Stimulated activated memory B cell treated with anti-CD40 and anti-IgM and Interleukin-4, amounts not matched to agents 10 μg/mL and 1 μg/mL and 100 μg/mL, for 72 hours (primary cell): ENCODE measurements around the gene NTRK3.
"Not testable (repeated sequence)": the region's sequence is repeated elsewhere in the genome, so short reads cannot be mapped to it uniquely, and the experiment has no call there.

Experiments used
- ATAC-seq: fragments of 150-1000 bp; cut with Tn5 transposase; 2 replicates; pipeline ENCODE4 v1.10.0; 2021
- H3K27ac Mint-ChIP-seq: one replicate; pipeline ENCODE4 v1.8.0; 2022; ENCODE audit warnings: mild to moderate bottlenecking, mixed read lengths
- H3K27me3 Mint-ChIP-seq: one replicate; pipeline ENCODE4 v1.8.0; 2022; ENCODE audit warnings: mixed read lengths
- H3K36me3 Mint-ChIP-seq: one replicate; pipeline ENCODE4 v1.8.0; 2022; ENCODE audit warnings: mixed read lengths
- H3K4me1 Mint-ChIP-seq: one replicate; pipeline ENCODE4 v1.8.0; 2022; ENCODE audit warnings: mixed read lengths
- H3K4me3 Mint-ChIP-seq: one replicate; pipeline ENCODE4 v1.8.0; 2022; ENCODE audit warnings: mild to moderate bottlenecking, moderate library complexity, mixed read lengths
- H3K9me3 Mint-ChIP-seq: one replicate; pipeline ENCODE4 v1.8.0; 2022; ENCODE audit warnings: mixed read lengths

NTRK3 gene

DNA sequence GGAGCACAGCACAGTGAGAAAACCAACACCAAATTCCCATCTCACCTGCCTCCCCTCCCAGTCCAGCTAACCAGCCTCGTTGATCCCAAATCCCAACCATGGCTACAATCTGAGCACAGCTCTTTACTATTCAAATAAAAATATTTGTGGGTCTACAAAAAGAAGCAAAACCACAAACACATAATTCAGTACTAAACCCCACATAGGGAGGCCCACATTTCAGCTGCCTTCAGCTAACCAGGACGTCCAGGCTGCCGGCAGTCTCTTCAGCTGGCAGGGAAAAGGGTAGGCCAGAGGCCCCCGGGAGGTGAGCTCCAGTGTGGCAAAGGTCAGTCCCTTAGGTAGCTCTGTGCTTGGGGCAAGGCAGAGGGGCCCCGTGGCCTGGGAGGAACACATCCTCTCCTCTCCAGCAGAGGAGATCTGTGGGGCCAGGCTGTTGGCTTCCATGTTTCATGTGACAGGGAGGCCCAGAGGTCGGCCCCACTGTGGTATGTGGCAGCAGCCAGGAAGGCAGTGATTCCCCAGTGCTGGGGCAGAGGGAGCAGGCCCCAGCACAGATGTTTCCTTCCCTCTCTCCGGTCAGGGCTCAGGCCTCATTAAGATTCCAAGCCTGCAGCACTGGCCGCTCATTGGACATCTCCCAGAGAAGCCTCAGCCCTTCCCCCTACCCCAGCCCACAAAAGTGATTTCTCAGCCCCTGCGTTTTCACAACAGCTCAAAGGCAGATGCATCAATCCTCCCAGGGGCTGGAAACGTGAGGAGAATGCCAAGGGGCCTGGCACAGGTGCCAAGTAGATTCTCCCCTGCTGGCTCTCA is 381.4 kb downstream of the NTRK3 start:
- H3K4me1 Mint-ChIP-seq: no peaks in the 10 kb centered on the region
- no peaks in the 10 kb centered on the region for H3K9me3 Mint-ChIP-seq
- no peak for ATAC-seq
- no peak overlapping the region for H3K27ac Mint-ChIP-seq
- no peaks in the 10 kb centered on the region for H3K27me3 Mint-ChIP-seq
- H3K4me3 Mint-ChIP-seq: no peak overlapping the region
- no peaks in the 10 kb centered on the region for H3K36me3 Mint-ChIP-seq

DNA sequence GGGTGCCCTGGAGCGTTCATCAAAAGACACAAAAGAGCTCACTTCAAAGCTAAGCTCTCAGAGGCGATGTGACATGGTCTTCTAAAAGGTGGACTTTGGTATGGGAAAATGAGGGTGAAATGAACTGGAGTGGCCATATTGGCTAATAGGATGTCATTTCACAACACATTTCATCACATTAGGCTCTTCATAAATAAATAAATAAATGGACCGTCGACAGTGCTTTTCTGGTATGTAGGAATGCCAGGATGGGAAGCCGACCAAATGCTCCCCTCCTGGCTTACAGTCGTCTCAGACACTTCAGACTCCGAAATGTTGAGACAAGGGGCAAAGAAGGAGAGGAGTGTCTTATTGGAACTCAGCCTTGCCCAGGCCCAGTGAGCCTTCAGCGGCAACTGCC is 383.0 kb downstream of the NTRK3 start:
- Mint-ChIP-seq H3K36me3 (no peaks in the 10 kb centered on the region), H3K27me3 (no peaks in the 10 kb centered on the region), H3K27ac (no peak overlapping the region), H3K9me3 (no peaks in the 10 kb centered on the region), H3K4me3 (no peak overlapping the region), H3K4me1 (no peaks in the 10 kb centered on the region)
- no peak for ATAC-seq

DNA sequence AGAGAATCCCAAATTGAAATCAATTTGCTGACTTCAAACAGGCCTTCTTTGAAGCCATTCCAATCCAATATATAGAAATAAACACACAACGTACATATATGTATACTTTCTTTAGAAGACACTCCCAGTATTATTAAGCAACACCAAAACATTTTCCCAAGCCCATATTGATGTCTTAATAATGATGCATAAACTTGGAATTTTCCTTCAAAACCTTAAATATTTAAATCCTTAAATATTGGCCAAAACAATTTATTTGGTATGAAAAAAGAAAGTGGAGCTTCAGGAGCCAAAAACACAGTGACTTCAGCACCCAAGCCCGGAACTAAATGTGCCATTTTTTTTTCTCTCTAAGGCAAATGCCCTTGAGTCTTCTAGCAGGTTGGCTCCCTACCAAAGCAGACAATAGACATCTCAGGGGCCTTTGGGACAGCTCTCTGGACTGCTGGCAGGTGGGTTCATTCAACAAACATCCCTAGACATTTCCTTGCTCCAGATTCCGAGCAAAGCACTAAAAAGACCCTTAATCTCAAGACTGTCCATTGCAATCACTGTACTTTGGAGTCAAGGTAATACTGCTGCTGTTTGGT is 384.7 kb downstream of the NTRK3 start:
- H3K4me3 Mint-ChIP-seq: no peak overlapping the region
- H3K4me1 Mint-ChIP-seq: no peaks in the 10 kb centered on the region
- H3K27ac Mint-ChIP-seq: no peak overlapping the region
- H3K27me3 Mint-ChIP-seq: no peaks in the 10 kb centered on the region
- no peak for ATAC-seq
- H3K9me3 Mint-ChIP-seq: no peaks in the 10 kb centered on the region
- H3K36me3 Mint-ChIP-seq: no peaks in the 10 kb centered on the region

DNA sequence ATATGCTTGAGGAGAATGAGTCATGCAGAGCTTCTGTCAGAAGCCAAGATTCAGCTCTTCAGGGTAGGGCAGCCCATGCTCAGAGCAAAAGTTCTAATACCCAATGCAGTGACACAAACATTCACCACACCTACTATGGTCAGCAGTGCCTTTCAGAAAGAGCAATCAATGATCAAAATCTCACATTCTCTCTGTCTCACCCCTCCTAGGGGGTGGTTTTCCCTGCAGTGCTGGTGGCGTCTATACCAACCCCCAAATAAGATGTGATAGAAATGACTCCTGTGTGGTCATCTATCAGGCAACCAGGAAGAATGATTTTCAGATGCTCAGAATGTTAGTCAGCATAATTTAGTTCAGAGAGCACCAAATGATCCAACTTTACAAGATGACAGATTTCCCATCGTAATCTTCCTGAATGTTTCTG is 385.3 kb downstream of the NTRK3 start:
- Mint-ChIP-seq H3K36me3 (no peaks in the 10 kb centered on the region), H3K9me3 (no peaks in the 10 kb centered on the region), H3K27ac (no peak overlapping the region), H3K4me3 (no peak overlapping the region), H3K4me1 (no peaks in the 10 kb centered on the region), H3K27me3 (no peaks in the 10 kb centered on the region)
- no peak for ATAC-seq

DNA sequence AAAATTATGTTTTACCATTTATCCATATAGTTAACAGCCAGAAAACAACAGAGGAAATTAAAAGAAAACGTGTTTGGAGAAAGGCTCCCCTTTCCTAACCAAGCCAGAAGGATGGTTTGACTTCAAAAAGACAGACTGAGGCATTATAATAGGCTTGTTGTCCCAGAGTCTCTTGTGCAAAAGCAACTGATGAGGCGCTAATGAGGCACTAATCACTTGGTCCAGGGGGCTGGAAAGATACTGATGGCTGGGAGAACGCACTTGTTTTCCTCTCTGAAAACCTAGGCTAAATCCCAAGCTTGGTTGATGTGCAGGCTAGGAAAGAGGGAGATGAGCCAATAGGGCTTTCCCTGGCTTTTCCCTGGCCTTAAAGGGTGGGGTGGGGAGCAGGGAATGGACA is 389.6 kb downstream of the NTRK3 start:
- Mint-ChIP-seq H3K27ac (no peak overlapping the region), H3K4me1 (no peaks in the 10 kb centered on the region), H3K27me3 (no peaks in the 10 kb centered on the region), H3K9me3 (peaks cover 4% of the 10 kb centered on the region), H3K4me3 (no peak overlapping the region), H3K36me3 (no peaks in the 10 kb centered on the region)
- ATAC-seq: no peak

DNA sequence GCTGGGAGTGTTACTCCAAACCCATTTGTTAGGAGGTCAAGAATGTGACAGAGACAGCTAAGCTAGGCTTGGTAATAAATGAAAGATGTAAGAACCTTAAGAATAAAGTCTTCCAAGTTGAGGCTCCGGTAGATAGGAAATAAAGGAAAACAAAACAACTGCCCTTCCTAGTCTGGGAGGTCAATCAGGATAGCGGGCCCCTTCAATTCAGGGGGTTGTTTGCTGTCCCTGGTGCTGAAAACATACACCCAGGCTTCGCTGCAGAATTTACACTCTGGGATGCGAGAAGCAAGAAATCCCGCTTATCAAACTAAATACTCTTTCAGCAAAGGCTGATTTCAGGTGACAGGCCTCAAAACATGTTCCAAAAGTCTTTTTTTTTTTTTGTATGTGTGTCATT is 393.4 kb downstream of the NTRK3 start:
- H3K9me3 Mint-ChIP-seq: peaks cover 4% of the 10 kb centered on the region
- ATAC-seq: no peak
- H3K4me1 Mint-ChIP-seq: no peaks in the 10 kb centered on the region
- no peaks in the 10 kb centered on the region for H3K27me3 Mint-ChIP-seq
- no peaks in the 10 kb centered on the region for H3K36me3 Mint-ChIP-seq
- no peak overlapping the region for H3K4me3 Mint-ChIP-seq
- H3K27ac Mint-ChIP-seq: no peak overlapping the region

DNA sequence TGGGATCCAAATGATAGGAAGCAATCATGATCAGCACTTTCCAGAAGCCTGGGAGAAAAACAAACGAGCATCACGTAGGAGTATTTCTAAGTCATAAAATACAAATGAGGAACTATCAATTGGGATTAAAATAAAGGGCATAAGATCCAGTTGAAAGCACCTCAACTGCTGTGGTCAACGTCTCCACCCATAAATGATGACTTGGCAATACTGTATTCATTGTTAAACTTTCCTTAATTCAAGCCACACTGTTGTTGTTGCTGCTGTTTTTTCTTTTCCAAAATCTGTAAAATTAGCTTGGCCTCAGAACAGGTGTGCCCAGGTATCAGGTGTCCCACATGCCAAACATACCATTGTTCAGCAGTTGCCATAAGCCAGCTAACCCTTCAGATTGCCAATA is 395.8 kb downstream of the NTRK3 start:
- Mint-ChIP-seq H3K36me3 (no peaks in the 10 kb centered on the region), H3K4me3 (no peak overlapping the region), H3K27ac (no peak overlapping the region), H3K27me3 (no peaks in the 10 kb centered on the region), H3K4me1 (no peaks in the 10 kb centered on the region), H3K9me3 (peaks cover 4% of the 10 kb centered on the region)
- ATAC-seq: no peak

DNA sequence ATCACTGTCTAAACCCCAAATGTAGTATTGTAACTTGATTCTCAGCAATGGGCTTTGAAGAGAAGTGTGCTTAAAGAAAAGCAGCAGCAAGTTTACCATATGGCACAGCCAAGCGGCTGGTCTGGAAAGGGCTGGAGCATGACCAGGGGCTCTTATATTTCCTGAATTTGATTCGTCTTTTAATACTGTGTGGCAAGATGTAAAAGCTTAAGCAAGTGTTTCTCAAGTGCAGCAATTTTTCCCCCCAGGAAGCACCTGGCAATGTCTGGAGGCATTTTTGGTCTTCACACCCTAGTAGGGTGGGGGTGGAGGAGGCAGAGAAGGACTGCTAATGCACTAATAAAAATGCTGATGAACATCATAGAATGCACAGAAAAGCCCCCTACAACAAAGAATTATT is 397.9 kb downstream of the NTRK3 start:
- Mint-ChIP-seq H3K27ac (no peak overlapping the region), H3K36me3 (no peaks in the 10 kb centered on the region)
- ATAC-seq: no peak

DNA sequence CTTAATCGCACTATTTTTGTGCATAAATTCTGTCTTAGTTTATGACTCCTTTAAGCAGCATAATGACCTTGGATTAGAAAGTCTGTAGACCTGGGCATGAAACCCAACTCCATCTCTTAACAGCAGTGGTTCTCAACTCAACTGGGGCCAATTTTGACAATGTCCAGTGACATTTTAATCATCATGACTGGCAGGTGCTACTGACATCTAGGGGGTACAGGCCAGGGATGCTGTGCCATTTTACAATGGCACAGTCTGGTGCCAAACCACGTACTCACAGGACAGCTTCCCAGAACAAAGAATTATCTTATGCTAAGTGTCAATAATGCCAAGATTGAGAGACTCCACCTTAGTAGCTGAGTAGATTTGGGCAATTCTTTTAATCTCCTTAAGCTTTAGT is 405.0 kb downstream of the NTRK3 start:
- ATAC-seq: no peak
- Mint-ChIP-seq H3K4me1 (no peaks in the 10 kb centered on the region), H3K27me3 (no peaks in the 10 kb centered on the region), H3K36me3 (no peaks in the 10 kb centered on the region), H3K27ac (no peak overlapping the region), H3K4me3 (no peak overlapping the region), H3K9me3 (no peaks in the 10 kb centered on the region)

More for the DNA sequence above, 397.9 kb downstream of the NTRK3 start:
- H3K4me3 Mint-ChIP-seq: no peak overlapping the region
- no peaks in the 10 kb centered on the region for H3K9me3 Mint-ChIP-seq
- no peaks in the 10 kb centered on the region for H3K27me3 Mint-ChIP-seq
- no peaks in the 10 kb centered on the region for H3K4me1 Mint-ChIP-seq

DNA sequence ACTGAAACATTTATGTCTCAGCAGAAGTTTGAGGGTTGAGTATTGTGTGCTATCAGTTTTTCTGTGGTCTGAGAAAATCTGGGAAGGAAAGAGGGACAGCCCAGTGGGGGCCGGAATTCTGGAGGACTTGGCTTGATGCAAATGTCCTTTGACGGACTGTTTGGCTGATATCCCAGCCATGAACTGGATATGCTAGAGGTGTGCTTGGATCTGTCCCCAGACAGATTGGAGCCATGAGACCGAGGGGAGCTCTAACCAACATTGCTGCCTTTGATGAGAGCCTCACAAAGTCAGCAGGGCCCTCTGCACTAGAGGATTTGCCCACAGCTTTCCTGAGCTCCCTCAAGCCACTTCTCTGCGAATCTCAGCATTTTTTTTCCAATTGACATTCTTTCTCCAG is 405.6 kb downstream of the NTRK3 start:
- Mint-ChIP-seq H3K27me3 (no peaks in the 10 kb centered on the region), H3K4me1 (no peaks in the 10 kb centered on the region), H3K36me3 (no peaks in the 10 kb centered on the region), H3K4me3 (no peak overlapping the region), H3K27ac (no peak overlapping the region), H3K9me3 (no peaks in the 10 kb centered on the region)
- ATAC-seq: no peak

DNA sequence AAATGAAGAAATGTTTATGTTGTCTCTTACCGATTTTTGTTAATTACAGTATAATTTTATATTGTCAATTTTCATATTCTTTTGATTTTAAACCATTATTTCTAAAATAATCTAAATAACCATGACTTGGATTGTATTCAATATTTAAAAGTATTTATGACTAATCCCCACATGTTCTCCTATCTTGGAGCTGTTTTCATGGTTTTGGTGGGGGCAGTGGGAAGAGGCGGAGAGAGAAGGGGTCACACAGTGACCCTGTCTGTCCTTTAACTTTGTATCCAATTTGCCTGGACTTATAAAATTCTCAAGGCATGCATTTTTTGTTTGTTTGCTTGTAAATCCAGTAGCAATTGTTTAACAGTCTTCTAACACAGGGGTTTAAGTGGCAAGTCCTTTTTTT is 407.4 kb downstream of the NTRK3 start:
- Mint-ChIP-seq H3K4me1 (no peaks in the 10 kb centered on the region), H3K27ac (no peak overlapping the region), H3K36me3 (no peaks in the 10 kb centered on the region), H3K4me3 (no peak overlapping the region), H3K9me3 (no peaks in the 10 kb centered on the region), H3K27me3 (no peaks in the 10 kb centered on the region)
- no peak for ATAC-seq

DNA sequence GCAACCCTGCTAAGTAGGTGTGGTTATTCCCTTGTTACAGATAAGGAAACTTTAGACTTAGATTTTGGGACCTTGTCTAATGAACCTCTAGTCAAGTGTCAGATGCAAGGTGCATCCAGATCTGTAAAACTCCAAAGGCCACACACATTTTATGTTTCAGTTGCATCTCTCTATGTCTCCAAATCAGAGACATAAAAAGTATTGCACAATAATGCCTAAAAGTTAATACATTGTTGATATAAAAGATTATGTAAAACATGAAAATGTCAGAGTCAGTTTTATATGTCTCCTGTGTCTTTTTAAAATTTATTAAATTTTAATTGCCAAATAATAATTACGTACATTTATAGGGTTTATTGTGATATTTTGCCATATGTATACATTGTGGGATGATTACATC is 408.5 kb downstream of the NTRK3 start:
- Mint-ChIP-seq H3K9me3 (no peaks in the 10 kb centered on the region), H3K27me3 (no peaks in the 10 kb centered on the region), H3K36me3 (no peaks in the 10 kb centered on the region), H3K4me1 (no peaks in the 10 kb centered on the region), H3K4me3 (no peak overlapping the region), H3K27ac (no peak overlapping the region)
- ATAC-seq: no peak

DNA sequence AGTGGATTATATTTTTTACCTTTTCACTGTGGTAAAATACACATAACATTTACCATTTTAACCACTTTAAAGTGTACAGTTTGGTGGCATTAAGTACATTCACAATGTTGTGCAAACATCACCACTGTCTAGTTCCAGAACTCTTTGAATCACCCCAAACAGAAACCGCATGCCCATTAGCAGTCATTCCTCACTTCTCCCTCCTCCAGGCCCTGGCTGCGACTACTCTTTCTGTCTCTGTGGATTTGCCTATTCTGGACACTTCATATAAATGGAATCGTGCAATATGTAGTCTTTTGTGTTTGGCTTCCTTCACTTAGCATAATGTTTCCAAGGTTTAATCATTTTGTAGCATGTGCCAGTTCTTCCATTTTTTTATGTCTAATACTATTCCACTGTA is 409.8 kb downstream of the NTRK3 start:
- Mint-ChIP-seq H3K27ac (no peak overlapping the region), H3K4me3 (no peak overlapping the region), H3K4me1 (no peaks in the 10 kb centered on the region), H3K36me3 (no peaks in the 10 kb centered on the region), H3K9me3 (peaks cover 5% of the 10 kb centered on the region), H3K27me3 (no peaks in the 10 kb centered on the region)
- ATAC-seq: no peak

DNA sequence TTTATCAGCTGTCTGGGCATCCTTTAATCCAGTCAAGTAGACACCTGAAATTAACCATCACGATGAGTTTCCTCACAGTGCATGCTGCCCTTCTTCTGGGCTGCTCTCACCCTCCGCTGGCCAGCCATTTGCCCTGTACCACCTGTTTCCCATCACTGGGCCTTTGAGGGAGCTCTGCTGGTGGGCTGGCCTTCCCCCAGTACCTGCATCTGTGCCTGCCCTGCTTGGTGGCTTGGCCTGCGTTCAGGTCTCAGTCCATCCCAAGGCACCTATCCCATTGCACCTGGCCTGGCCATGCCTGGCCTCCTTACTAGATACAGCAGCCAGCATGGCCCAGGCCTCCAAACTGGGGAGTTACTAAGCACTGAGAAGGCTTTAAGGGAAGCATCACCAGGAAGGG is 413.2 kb downstream of the NTRK3 start:
- no peaks in the 10 kb centered on the region for H3K27me3 Mint-ChIP-seq
- no peaks in the 10 kb centered on the region for H3K4me1 Mint-ChIP-seq
- no peak overlapping the region for H3K27ac Mint-ChIP-seq
- H3K9me3 Mint-ChIP-seq: peaks cover 10% of the 10 kb centered on the region
- no peaks in the 10 kb centered on the region for H3K36me3 Mint-ChIP-seq
- no peak for ATAC-seq
- no peak overlapping the region for H3K4me3 Mint-ChIP-seq

DNA sequence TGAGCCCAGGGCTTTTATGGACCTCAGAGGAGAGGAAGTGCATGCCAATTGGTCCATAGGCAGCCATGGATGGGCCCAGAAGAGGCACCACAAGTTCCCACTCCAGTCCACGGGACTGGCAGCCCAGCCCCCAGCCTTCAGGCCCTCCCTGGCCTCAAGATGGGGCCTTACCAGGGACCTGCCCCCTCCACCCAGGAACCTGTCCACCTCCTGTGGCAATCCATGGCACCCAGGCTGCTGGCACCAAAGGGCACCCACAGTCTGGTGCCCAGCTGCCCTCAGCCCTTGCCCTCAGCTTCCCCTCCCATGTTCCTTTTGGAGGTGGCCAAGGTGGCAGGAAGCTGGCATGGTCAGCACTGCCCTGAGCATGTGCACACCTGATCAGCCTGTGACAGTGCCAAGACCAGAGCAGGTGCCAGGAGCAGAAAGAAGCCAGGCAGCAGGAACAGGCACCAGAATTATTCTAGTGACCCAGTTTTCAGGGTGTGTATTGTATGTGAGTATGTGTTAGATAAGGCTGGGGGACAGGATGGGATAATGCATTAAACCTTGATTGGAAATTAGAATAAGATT is 415.0 kb downstream of the NTRK3 start:
- Mint-ChIP-seq H3K36me3 (no peaks in the 10 kb centered on the region), H3K27ac (no peak overlapping the region), H3K4me3 (no peak overlapping the region), H3K9me3 (peaks cover 12% of the 10 kb centered on the region), H3K27me3 (no peaks in the 10 kb centered on the region), H3K4me1 (no peaks in the 10 kb centered on the region)
- ATAC-seq: no peak

DNA sequence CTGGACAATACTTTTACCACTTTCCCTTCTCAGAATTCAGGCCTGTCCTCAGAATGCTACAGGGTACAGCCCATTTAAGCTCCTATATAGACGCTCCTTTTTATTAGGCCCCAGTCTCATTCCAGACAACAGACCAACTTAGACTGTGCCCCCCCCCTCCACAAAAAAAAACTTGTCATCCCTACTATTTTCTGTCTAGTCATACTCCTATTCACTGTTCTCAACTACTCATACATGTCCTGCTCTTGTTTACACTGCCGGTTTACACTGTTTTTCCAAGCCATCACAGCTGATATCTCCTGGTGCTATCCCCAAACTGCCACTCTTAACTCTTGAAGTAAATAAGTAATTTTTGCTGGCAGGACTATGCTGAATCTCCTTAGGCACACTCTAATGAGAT is 420.7 kb downstream of the NTRK3 start:
- not testable (repeated sequence) for H3K27ac Mint-ChIP-seq, H3K4me3 Mint-ChIP-seq, ATAC-seq, H3K36me3 Mint-ChIP-seq, H3K9me3 Mint-ChIP-seq, H3K4me1 Mint-ChIP-seq
- H3K27me3 Mint-ChIP-seq: peaks cover 16% of the 10 kb centered on the region
